UCSD-AML1 (cell line): ENCODE results near the gene RIPK3.

ENCODE experiments used
- DNase-seq: peaks from one replicate; lab custom pipeline; 2025; ENCODE audit not compliant: unreplicated experiment; lab: John Stamatoyannopoulos, UW

Gene RIPK3

DNA sequence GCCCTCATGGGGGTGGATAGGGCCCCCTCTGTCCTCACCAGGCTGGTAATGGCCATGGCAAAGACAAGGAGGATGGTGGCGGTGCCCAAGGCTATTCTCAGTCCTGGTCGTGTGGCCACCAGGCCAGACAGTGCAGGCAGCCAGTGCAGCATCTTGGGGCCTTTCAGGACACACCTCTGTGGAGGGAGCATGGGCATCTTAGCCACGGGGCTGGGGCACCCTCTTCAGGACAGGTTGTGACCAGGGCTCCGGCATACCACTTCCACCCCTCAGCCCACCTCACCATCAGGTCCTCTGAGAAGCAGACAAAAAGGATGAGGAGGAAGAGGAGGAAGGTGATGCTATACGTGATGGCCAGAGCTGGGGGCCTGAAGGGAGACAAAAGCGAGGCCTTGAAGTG lies 15.8 kb downstream of the RIPK3 start:
- DNase-seq: no peak

GRCh38 chr14:24323341-24323740 lies 16.4 kb downstream of the RIPK3 start:
- DNase-seq: no peak

DNA sequence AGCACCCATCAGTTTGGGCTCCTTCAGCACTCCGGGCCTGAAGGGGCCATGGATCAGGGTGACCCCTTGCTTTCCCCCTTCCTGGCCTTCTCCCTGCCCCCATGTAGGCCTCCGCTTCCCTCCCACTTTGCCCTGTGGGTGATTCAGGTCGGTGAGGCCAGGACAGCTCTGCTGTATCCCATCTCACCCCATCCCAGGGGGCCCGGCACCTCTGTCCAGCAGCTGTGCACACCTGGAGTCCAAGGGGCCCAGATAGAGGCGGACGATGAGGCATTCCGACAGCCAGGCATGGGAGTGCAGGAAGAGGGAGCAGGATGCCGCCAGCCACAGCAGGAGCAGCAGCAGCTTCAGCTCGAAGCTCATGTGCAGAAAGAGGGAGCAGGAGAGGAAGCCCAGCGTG lies 17.1 kb downstream of the RIPK3 start:
- DNase-seq: no peak

DNA sequence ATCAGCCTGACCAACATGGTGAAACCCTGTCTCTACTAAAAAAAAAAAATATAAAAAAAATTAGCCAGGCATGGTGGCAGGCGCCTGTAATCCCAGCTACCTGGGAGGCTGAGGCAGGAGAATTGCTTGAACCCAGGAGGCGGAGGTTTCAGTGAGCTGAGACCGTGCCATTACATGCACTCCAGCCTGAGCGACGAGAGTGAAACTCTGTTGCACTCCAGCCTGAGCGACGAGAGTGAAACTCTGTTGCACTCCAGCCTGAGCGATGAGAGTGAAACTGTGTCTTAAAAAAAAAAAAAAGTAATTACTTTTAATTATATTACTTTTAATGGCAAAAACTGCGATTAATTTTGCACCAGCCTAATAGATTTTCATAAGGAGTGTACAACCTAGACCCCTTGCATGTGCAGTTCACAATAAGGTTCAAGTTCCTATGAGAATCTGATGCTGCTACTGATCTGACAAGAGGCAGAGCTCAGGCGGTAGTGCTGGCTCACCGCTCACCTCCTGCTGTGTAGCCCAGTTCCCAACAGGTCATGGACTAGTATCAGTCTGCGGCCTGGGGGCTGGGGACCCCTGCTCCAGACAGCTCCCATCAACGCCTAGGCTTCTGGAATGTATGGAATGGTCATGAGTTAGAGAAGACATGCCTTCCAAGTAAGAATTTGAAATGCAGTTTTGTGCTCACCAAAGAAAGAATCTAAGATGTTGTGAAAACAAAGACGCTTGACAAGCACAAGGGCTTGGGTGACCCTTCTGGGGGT lies 18.4 kb downstream of the RIPK3 start:
- no peak for DNase-seq

DNA sequence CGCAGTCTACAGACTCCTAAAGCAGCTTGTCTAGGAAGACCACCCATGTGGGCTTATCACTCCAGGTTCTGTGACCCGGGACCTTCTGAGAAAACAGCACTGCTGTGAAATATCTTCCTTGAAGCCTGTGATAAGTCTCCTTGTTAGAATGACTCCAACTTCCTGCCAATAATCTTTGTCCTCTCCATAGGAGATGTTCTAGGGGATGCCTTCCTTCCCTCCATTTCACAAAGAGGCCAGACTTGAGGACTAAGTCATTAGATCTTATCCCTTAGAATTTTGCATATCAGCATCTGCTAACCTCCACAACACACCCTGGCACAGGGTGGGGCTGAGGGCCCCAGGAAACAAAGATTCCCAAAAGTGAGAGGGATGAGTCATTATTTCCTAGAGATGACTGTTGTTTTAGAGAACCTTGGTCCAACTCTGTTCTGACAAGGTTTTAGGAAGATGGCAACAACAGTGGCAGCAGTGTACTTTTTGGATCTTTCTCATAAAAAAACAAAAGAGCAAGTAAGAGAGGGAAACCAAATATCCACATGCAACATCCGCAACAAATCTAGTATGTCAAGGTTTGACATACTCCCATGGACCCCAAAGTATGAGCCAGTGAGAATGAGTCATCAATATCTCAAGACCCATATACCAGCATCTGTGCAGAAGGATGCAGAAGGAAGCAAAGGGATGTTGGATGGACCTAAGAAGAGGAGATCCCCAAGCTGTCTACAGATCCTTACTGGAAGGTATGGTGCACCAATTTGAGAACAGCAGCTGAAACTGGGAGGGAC lies 22.5 kb downstream of the RIPK3 start:
- no peak for DNase-seq

- no peak for DNase-seq
These were observed 23.2 kb downstream of the RIPK3 start for GRCh38 chr14:24316597-24316950.

DNA sequence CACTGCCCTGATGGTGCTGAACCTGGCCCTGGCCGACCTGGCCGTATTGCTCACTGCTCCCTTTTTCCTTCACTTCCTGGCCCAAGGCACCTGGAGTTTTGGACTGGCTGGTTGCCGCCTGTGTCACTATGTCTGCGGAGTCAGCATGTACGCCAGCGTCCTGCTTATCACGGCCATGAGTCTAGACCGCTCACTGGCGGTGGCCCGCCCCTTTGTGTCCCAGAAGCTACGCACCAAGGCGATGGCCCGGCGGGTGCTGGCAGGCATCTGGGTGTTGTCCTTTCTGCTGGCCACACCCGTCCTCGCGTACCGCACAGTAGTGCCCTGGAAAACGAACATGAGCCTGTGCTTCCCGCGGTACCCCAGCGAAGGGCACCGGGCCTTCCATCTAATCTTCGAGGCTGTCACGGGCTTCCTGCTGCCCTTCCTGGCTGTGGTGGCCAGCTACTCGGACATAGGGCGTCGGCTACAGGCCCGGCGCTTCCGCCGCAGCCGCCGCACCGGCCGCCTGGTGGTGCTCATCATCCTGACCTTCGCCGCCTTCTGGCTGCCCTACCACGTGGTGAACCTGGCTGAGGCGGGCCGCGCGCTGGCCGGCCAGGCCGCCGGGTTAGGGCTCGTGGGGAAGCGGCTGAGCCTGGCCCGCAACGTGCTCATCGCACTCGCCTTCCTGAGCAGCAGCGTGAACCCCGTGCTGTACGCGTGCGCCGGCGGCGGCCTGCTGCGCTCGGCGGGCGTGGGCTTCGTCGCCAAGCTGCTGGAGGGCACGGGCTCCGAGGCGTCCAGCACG lies 23.8 kb downstream of the RIPK3 start:
- no peak for DNase-seq

GRCh38 chr14:24315243-24315806 lies 24.5 kb downstream of the RIPK3 start:
- DNase-seq: no peak

- DNase-seq: no peak
These were observed 25.2 kb downstream of the RIPK3 start for GRCh38 chr14:24314377-24315193.

DNA sequence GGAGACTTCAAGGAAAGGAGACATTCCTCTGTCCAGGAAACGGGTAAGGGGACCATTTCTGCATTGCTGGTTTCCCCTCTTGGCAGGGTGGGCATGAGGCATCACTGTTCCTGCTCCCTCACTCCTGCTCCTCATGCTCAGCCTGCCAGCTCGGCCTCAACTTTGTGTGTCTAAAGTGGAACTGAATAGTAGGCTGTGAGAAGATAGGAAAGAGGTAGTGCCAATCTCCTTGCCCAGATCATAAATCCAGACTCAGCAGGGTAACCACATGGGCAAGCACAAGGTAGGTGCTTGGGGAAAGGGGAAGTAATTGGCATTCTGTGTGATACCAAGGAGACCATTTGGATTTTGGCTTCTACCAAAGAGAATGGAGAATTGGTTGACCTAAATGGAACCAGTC lies 25.9 kb downstream of the RIPK3 start:
- DNase-seq: no peak

DNA sequence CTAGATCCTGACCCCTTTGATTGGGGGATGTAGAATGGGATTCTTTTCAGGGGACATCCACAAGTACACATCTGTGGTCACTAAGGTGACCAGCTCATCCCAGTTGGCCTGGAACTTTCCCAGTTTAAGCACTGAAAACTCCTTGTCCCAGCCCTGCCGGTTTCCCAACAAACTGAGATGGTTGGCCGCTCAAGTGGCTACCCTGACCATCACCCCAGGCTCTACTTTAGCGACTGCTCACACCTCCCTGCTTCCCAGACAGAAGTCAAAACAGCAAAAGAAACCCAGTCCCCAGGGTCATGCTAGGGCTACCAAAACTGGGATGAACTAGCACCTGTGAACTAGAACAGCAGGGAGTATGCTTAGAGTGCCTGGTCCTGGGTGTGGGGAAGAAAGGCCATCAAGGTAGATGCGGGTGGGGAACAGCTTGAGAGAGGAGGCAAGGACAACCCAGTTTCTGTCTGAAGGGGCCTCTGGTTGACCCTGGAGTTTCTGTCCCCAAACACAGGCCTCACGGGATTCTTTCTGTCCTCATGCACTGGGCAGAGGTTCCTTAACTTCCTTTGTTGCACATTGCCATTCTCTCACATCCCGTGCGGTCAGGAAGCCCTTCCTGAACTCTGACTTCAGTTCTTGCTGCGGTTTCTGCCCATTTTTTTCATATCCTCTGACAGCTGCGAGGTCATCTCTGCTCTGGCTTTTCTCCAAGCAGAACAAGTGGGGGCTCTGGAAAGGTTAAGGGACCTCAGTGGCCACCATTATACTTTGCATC lies 26.9 kb downstream of the RIPK3 start:
- DNase-seq: peak; percentile 80

- no peak for DNase-seq
These were observed 27.8 kb downstream of the RIPK3 start for GRCh38 chr14:24311837-24312615.

DNA sequence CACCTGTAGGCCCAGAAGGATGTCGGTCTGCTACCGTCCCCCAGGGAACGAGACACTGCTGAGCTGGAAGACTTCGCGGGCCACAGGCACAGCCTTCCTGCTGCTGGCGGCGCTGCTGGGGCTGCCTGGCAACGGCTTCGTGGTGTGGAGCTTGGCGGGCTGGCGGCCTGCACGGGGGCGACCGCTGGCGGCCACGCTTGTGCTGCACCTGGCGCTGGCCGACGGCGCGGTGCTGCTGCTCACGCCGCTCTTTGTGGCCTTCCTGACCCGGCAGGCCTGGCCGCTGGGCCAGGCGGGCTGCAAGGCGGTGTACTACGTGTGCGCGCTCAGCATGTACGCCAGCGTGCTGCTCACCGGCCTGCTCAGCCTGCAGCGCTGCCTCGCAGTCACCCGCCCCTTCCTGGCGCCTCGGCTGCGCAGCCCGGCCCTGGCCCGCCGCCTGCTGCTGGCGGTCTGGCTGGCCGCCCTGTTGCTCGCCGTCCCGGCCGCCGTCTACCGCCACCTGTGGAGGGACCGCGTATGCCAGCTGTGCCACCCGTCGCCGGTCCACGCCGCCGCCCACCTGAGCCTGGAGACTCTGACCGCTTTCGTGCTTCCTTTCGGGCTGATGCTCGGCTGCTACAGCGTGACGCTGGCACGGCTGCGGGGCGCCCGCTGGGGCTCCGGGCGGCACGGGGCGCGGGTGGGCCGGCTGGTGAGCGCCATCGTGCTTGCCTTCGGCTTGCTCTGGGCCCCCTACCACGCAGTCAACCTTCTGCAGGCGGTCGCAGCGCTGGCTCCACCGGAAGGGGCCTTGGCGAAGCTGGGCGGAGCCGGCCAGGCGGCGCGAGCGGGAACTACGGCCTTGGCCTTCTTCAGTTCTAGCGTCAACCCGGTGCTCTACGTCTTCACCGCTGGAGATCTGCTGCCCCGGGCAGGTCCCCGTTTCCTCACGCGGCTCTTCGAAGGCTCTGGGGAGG lies 28.9 kb downstream of the RIPK3 start, which contains the start of gene LTB4R:
Gene LTB4R (plus strand): TSS at position 857 of the 959 bp plus-strand sequence. CDS start 4,150 bp downstream, outside the sequence.
- no peak for DNase-seq

DNA sequence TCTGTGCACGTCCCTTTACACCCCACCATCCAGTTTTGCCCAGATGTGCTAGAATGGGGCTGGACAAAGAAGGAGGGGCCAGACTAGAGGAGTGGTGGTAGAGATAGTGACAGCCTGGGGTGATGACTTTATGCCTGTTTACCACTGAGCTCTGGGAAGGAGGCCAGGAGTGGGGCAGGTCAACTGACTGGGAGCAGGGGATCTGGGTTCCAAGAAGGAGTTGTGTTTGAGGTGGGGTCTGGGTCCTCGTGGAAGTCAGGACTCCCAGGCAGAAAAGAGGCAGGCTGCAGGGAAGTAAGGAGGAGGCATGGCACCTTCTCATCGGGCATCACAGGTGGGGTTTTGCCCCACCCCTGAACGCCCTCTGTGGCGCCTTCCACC lies 29.5 kb downstream of the RIPK3 start:
- DNase-seq: no peak

DNA sequence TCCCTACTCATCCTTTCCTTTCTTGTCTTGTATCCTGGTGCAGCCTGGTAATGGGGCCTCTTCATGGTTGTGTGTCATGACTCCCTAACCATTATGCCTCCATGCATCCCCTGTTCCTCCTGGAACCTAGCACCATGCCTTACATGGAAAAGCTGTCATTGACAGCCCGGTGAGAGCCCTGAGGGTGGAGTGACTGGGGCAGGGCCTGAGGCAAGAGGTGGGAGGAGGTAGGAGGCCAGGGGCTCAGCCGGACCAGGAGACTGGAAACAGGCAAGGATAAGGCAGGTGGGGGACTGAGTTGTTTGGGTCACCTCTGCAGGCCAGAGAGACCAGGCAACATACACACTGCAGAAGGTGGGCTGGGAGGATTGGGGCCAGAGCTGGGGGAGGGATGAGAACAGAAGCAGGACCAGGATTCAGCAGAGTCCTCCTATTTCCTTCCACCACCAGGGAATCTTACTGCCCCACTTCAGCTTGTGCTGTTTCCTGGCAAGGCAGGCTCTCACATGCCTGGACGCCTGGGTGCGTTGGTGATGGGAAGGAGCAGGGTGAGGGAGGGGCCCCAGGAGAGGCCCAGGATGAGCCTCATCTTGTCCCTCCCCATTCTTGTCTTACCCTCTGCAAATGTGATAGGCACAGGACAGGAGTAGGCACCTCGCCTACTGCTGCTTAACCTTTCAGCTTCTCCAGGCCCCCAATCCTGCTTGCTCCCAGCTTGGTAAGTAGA lies 30.1 kb downstream of the RIPK3 start, which contains the start of gene LTB4R2:
Gene LTB4R2 (plus strand): TSS at position 603 of the 727 bp plus-strand sequence. CDS start 525 bp downstream, outside the sequence.
- DNase-seq: no peak

DNA sequence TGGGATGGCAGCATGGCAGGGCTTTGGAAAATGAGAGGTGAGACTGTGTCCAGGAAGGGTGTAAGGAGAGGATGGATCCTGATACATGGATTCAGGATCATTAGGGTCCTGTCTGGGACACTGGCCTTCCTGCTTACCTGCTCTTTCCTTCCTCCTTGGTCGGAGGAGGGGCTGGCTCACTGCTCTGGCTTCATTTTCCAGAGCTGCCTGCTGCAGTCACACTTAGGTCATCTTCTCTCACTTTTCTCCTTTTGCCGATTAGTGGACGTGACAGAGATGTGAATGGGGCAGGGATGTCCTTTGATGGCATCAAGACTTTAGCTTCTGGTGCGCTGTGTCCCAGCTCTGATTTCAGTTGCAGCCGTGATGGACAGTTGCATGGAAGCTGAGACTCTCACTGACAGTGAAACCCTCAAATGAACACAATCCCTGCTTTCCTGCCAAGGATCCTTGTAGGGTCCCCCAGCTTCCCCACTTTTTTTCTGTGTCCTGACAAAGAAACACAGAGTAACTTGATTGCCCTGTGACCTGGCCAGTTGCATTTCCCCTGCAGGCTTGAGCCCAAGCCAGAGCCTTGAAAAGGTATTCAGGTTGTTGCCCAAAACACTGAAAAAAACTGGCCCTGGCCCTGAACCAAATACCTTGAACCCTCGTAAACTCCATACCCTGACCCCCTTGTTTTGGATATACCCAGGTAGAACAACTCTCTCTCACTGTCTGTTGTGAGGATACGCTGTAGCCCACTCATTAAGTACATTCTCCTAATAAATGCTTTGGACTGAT lies 31.3 kb downstream of the RIPK3 start:
- DNase-seq: no peak
